HEK293 (cell line): ENCODE results near the gene PRKG1.

ENCODE experiments used
- CTCF ChIA-PET: fragments of 350-600 bp; formaldehyde crosslinking; extraction: SDS; loops from one replicate; lab custom pipeline; 2021; ENCODE audit warnings: antibody characterized with exemption; lab: Yijun Ruan, JAX
- POLR2A ChIA-PET: fragments of 300-600 bp; formaldehyde crosslinking; extraction: SDS; loops from one replicate; lab custom pipeline; 2020; ENCODE audit warnings: antibody characterized with exemption, inconsistent platforms; lab: Yijun Ruan, JAX
- H3K27ac ChIP-seq: fragments of 200-500 bp; sonication (Bioruptor generic); 2 replicates; pipeline ENCODE4 v1.5.1; 2014; ENCODE audit warnings: low read depth, low read length, control low read depth, inconsistent platforms; ENCODE audit errors: extremely low read depth
- H3K36me3 ChIP-seq, 2 experiments: fragments of 200-500 bp in 1 of 2; sonication (Bioruptor generic) in 1 of 2; 1 replicate in 1 of 2; 2 replicates in 1 of 2; pipeline ENCODE4 v1.5.1; 2014 to 2017; ENCODE audit warnings: inconsistent platforms in 2 of 2, low read length in 2 of 2; ENCODE audit not compliant: control insufficient read depth in 2 of 2, insufficient read depth in 1 of 2
- H3K4me1 ChIP-seq: fragments of 200-500 bp; sonication (Bioruptor generic); 2 replicates; pipeline ENCODE4 v1.5.1; 2014; ENCODE audit warnings: mild to moderate bottlenecking, low read length, inconsistent platforms; ENCODE audit not compliant: control insufficient read depth, insufficient read depth
- H3K4me3 ChIP-seq: 2 replicates; pipeline ENCODE4 v1.5.1; 2011; ENCODE audit warnings: low read depth, mild to moderate bottlenecking, control low read depth, low read length, moderate library complexity
- H3K9me3 ChIP-seq: fragments of 200-500 bp; sonication (Bioruptor generic); 2 replicates; pipeline ENCODE4 v1.5.1; 2014; ENCODE audit warnings: low read depth, low read length, inconsistent platforms; ENCODE audit not compliant: control insufficient read depth, insufficient read depth
- BCL11B ChIP-seq: fragments of 450-650 bp; formaldehyde crosslinking; IDR thresholded peaks from 2 replicates; pipeline ENCODE4 v1.5.1; 2016; ENCODE audit warnings: low read depth, missing biosample characterization, missing genetic modification characterization
- GFI1B ChIP-seq: fragments of 450-650 bp; formaldehyde crosslinking; IDR thresholded peaks from 2 replicates; pipeline ENCODE4 v1.5.1; 2016; ENCODE audit warnings: missing biosample characterization, missing genetic modification characterization
- KLF17 ChIP-seq: fragments of 450-650 bp; formaldehyde crosslinking; IDR thresholded peaks from 2 replicates; pipeline ENCODE4 v1.5.1; 2016; ENCODE audit warnings: missing biosample characterization, missing genetic modification characterization
- PRDM10 ChIP-seq: fragments of 450-650 bp; formaldehyde crosslinking; IDR thresholded peaks from 2 replicates; pipeline ENCODE4 v1.5.1; 2016; ENCODE audit warnings: missing biosample characterization, missing genetic modification characterization
- PRDM6 ChIP-seq: fragments of 450-650 bp; formaldehyde crosslinking; IDR thresholded peaks from 2 replicates; pipeline ENCODE4 v1.5.1; 2017; ENCODE audit warnings: missing biosample characterization, missing genetic modification characterization
- TRIM28 ChIP-seq: IDR thresholded peaks from 2 replicates; pipeline ENCODE4 v1.6.1; 2011; ENCODE audit warnings: low read length, control low read depth, borderline replicate concordance
- ZBTB6 ChIP-seq: fragments of 450-650 bp; formaldehyde crosslinking; IDR thresholded peaks from 2 replicates; pipeline ENCODE4 v1.5.1; 2017; ENCODE audit warnings: missing biosample characterization, missing genetic modification characterization
- ZNF133 ChIP-seq: fragments of 450-650 bp; formaldehyde crosslinking; IDR thresholded peaks from 2 replicates; pipeline ENCODE4 v1.5.1; 2016; ENCODE audit warnings: missing biosample characterization, missing genetic modification characterization
- ZNF148 ChIP-seq: fragments of 450-650 bp; formaldehyde crosslinking; IDR thresholded peaks from 2 replicates; pipeline ENCODE4 v1.5.0; 2017; ENCODE audit warnings: missing biosample characterization, missing genetic modification characterization, borderline replicate concordance
- ZNF16 ChIP-seq: fragments of 450-650 bp; formaldehyde crosslinking; IDR thresholded peaks from 2 replicates; pipeline ENCODE4 v1.5.1; 2016; ENCODE audit warnings: low read depth, missing biosample characterization, missing genetic modification characterization
- ZNF174 ChIP-seq: fragments of 450-650 bp; formaldehyde crosslinking; IDR thresholded peaks from 2 replicates; pipeline ENCODE4 v1.5.0; 2017; ENCODE audit warnings: missing biosample characterization, mild to moderate bottlenecking, missing genetic modification characterization
- ZNF280C ChIP-seq: fragments of 450-650 bp; formaldehyde crosslinking; IDR thresholded peaks from 2 replicates; pipeline ENCODE4 v1.5.1; 2016; ENCODE audit warnings: missing biosample characterization, missing genetic modification characterization
- ZNF280D ChIP-seq: fragments of 450-650 bp; formaldehyde crosslinking; IDR thresholded peaks from 2 replicates; pipeline ENCODE4 v1.5.1; 2016; ENCODE audit warnings: missing biosample characterization, missing genetic modification characterization
- ZNF302 ChIP-seq: fragments of 450-650 bp; formaldehyde crosslinking; IDR thresholded peaks from 2 replicates; pipeline ENCODE4 v1.5.1; 2016; ENCODE audit warnings: missing biosample characterization, missing genetic modification characterization, low read depth
- ZNF311 ChIP-seq: fragments of 450-650 bp; formaldehyde crosslinking; IDR thresholded peaks from 2 replicates; pipeline ENCODE4 v1.5.1; 2017; ENCODE audit warnings: missing biosample characterization, missing genetic modification characterization, borderline replicate concordance
- ZNF571 ChIP-seq: fragments of 450-650 bp; formaldehyde crosslinking; IDR thresholded peaks from 2 replicates; pipeline ENCODE4 v1.5.0; 2017; ENCODE audit warnings: missing biosample characterization, missing genetic modification characterization
- ZNF596 ChIP-seq: fragments of 450-650 bp; IDR thresholded peaks from 2 replicates; pipeline ENCODE4 v1.5.0; 2018; ENCODE audit warnings: missing biosample characterization, mild to moderate bottlenecking, missing genetic modification characterization, moderate library complexity
- ZNF639 ChIP-seq: fragments of 450-650 bp; formaldehyde crosslinking; IDR thresholded peaks from 2 replicates; pipeline ENCODE4 v1.5.1; 2016; ENCODE audit warnings: missing biosample characterization, missing genetic modification characterization
- ZSCAN5A ChIP-seq: fragments of 450-650 bp; formaldehyde crosslinking; IDR thresholded peaks from 2 replicates; pipeline ENCODE4 v1.5.1; 2016; ENCODE audit warnings: missing biosample characterization, missing genetic modification characterization

PRKG1 gene

GRCh38 chr10:52029628-52030027 is 955.3 kb downstream of the PRKG1 start:
- no peak for TF ChIP-seq ZSCAN5A (tag by site-specific recombination)
- TF ChIP-seq ZNF16 (tag by site-specific recombination): no peak
- TF ChIP-seq ZNF571 (tag by site-specific recombination): no peak
- TF ChIP-seq BCL11B (tag by site-specific recombination): no peak
- TF ChIP-seq TRIM28: no peak
- TF ChIP-seq ZNF148: no peak
- no peak for TF ChIP-seq PRDM6
- no peak for TF ChIP-seq ZNF639
- TF ChIP-seq ZNF302 (tag by site-specific recombination): no peak
- no peak for TF ChIP-seq ZNF280D (tag by site-specific recombination)
- no peak for TF ChIP-seq PRDM10 (tag by site-specific recombination)
- no peak for TF ChIP-seq KLF17 (tag by site-specific recombination)
- TF ChIP-seq ZNF280C (tag by site-specific recombination): no peak
- TF ChIP-seq GFI1B (tag by site-specific recombination): no peak
- TF ChIP-seq ZNF596: no peak
- no peak for TF ChIP-seq ZNF133 (tag by site-specific recombination)
- TF ChIP-seq ZNF174 (tag by site-specific recombination): no peak
- no peak for TF ChIP-seq ZNF311 (tag by site-specific recombination)
- TF ChIP-seq ZBTB6: no peak
- TF ChIP-seq, all 188 proteins: peak for 0
- ChIA-PET POLR2A (no interaction called here), CTCF (no interaction called here)
- no peak overlapping the region for H3K27ac ChIP-seq
- no peaks in the 10 kb centered on the region for H3K4me1 ChIP-seq
- H3K4me3 ChIP-seq: no peak overlapping the region
- no peaks in the 10 kb centered on the region for H3K36me3 ChIP-seq
- H3K9me3 ChIP-seq: no peaks in the 10 kb centered on the region
